ENCODE data around the gene RAP1B. TPM values are rescaled to one million over a fixed set of nuclear protein-coding genes. Genes with fewer than 3 reads are reported as not detected.
"Not testable (repeated sequence)": the region's sequence is repeated elsewhere in the genome, so short reads cannot be mapped to it uniquely, and the experiment has no call there.

The RAP1B gene
- total RNA-seq, 2 donors from 2014 or later = 82.2 to 91.3 TPM

DNA sequence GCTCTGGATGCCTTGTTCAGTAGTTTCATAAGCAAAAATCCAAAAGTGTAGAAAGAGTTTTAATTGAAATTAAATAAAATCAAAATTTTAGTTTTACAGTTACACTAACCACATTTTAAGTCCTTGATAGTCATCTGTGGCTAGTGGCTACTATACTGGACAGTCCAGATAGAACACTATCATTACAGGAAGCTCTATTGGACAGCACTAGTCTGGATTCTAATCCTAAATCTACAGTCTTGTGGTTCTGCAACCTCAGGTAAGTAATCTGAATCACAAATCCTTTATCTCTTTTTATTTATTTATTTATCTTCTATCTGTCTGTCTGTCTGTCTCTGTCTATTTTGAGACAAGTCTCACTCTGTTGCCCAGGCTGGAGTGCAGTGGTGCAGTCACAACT is 18.0 kb downstream of the RAP1B start:
- DNase-seq (no peak), ATAC-seq (no peak)
- intact Hi-C loops (cut with DNase I) = no loop called here

DNA sequence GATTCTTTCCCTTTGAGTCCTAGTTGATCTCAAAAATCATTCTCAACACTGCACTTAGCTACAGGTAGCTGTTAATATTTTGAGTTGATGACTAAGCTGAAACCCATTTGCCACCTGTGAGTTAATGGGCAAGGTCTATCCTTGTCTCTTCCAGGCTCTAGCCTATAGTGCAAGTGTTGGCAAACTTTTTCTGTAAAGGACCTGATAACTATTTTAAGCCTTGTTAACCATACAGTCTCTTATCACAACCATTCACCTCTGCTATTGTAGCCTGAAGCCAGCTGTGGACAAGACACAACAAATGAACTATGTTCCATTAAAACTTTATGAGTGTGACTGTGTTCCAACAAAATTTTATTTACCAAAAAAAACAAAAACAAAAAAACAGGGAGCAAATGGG is 19.4 kb downstream of the RAP1B start:
- ATAC-seq = peak in 1 of 2 donors; percentile 36
- intact Hi-C loops (cut with DNase I) = no loop called here
- DNase-seq = no peak

DNA sequence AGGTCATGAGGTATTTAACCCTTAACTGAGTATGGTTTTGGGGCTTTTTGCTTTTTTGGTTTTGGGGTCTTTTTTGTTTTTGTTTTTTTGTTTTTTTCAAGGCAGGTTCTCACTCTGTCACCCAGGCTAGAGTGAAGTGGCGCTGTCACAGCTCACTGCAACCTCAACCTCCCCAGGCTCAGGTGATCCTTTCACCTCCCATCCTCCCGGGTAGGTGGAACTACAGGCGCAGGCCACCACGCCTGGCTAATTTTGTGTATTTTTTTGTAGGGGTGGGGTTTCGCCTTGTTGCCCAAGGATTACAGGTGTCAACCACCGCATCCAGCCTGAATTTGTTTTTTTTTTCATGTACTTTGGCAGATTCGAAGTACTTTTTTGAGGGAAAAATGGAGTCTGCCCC is 19.9 kb downstream of the RAP1B start:
- intact Hi-C loops (cut with DNase I) = no loop called here
- ATAC-seq (no peak), DNase-seq (no peak)

DNA sequence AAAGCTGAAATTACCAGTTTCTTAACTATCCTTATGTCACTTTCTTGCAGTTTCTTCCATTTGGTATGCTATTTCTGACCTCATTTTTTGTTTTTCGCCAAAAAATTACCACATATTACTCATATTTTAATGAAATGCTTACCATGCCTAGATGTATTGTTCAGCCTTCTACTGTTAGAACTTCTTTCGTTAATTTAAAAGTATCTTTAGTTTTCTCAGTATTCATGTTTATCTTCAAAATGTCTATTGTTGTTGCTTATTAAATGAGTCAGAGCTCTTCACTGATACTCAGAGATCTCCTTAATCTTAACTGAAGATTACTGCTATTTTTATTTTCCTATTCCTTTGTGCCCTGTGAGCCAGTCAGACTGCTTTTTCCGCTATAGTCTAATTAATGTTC is 20.5 kb downstream of the RAP1B start:
- DNase-seq (no peak), ATAC-seq (no peak)
- intact Hi-C loops (cut with DNase I) = no loop called here

DNA sequence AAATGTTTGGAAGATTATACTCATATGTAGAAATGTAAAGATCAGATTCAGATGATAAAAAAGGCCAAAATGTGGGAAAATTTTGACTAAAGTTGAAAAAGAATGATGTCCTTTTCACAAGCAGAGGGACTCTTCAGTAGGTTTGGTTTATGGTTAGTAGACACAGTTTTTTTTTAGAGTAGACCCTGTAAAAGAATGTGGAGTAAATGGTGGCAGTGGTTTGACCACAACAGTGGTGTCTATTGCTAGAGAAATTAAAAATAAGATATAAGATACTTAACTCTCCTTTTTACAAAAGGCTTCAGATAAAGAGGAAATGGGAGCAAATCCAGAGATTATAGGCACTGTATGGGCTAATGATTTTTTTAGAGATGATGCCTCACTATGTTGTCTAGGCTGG is 21.8 kb downstream of the RAP1B start:
- intact Hi-C loops (cut with DNase I) = no loop called here

DNA sequence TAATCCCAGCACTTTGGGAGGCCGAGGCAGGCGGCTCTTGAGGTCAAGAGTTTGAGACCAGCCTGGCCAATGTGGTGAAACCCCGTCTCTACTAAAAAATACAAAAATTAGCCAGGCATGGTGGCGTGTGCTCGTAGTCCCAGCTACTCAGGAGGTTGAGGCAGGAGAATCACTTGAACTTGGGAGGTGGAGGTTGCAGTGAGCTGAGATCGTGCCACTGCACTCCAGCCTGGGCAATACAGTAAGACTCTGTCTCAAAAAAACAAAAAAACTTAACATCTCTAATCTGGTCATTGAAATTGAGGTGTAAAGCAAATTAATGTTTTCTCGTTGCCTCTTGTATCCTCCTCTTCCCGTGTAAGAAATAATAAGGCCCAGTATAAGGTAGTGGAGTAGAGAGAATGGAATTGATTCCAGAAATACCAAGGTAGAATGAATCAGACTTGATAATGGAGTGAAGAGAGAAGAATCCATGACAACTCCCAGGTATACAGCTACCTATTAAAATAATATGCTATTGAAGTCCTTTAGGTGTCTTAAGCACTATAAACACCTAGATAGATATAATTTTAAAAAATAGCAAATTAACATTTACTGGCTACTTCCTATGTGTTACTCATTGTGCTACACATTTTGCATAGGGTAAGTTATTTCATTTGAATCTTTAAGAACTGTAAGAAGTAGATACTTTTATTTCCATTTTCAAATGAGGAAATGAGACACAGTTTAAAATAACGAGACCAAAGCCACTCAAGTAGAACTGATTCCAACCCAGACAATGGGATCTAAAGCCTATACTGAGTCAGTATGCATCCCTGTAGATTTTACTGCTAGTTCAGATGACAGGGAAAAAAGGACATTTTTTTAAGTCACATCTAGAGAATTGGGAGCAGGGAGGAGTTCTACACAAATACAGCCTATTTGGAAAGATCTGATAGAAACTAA is 23.2 kb downstream of the RAP1B start:
- ATAC-seq (no peak), DNase-seq (no peak)
- intact Hi-C loops (cut with DNase I) = no loop called here

More for the DNA sequence above, 21.8 kb downstream of the RAP1B start:
- no peak for ATAC-seq
- no peak for DNase-seq

GRCh38 chr12:68636268-68636667 is 25.6 kb downstream of the RAP1B start:
- intact Hi-C loops (cut with DNase I) = no loop called here
- DNase-seq (no peak), ATAC-seq (peak in 1 of 2 donors; percentile 59)

- ATAC-seq; DNase-seq; intact Hi-C loops (cut with DNase I): not testable (repeated sequence)
These were observed 26.7 kb downstream of the RAP1B start for GRCh38 chr12:68637439-68637838.

DNA sequence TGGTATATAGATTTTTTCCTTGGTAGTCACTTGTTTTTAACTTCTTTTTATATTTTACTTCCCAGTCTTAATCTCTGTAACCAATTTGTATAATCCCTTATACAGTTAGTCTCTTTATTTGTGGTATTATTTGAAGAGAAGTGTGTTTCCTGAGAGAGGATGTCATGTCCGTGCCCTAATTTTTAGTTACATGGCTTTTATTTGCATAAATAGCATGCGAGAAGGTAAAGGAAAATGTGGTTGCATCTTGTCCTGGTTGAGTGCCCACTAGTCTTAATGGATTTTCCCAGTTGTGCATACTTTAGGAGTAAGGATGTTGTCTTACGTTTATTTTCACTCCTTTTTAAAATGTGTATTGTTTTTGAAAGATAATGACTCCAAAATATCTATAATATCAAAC is 27.5 kb downstream of the RAP1B start:
- DNase-seq = no peak
- ATAC-seq = no peak
- intact Hi-C loops (cut with DNase I) = no loop called here

DNA sequence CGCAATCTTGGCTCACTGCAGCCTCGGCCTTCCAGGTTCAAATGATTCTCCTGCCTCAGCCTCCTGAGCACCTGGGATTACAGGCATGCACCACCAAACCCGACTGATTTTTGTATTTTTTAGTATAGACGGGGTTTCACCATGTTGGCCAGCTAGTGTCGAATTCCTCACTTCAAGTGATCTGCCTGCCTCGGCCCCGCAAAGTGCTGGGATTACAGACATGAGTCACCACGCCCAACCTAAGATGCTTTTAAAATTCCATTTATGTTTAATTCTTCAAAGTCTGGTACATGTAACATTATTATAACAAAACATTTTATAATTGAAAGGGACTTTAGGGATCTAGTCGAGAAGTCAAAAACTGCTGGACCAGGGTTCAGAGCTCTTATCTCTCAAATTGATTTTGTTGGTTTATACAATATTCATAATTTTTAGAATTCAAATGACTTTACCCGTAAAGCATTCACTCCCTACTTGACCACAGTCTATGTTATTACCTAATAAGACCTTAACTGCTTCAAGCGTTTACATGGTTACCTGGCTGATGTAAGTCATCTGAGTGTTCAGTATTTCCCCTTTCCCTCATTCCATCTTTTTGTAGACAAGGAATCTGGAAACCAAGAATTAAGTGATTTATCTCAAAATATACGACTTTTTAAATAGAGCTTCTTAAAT is 28.2 kb downstream of the RAP1B start:
- intact Hi-C loops (cut with DNase I) = no loop called here
- ATAC-seq (no peak), DNase-seq (no peak)

GRCh38 chr12:68639396-68639767 is 28.7 kb downstream of the RAP1B start:
- ATAC-seq = no peak
- intact Hi-C loops (cut with DNase I) = no loop called here
- DNase-seq = no peak

- intact Hi-C loops (cut with DNase I) = no loop called here
- no peak for DNase-seq
- no peak for ATAC-seq
These were observed 30.4 kb downstream of the RAP1B start for GRCh38 chr12:68641138-68641537.

- intact Hi-C loops (cut with DNase I) = no loop called here
- DNase-seq (no peak), ATAC-seq (no peak)
These were observed 35.8 kb downstream of the RAP1B start for GRCh38 chr12:68646484-68646883.

GRCh38 chr12:68647507-68647906 is 36.8 kb downstream of the RAP1B start:
- DNase-seq (no peak), ATAC-seq (no peak)

DNA sequence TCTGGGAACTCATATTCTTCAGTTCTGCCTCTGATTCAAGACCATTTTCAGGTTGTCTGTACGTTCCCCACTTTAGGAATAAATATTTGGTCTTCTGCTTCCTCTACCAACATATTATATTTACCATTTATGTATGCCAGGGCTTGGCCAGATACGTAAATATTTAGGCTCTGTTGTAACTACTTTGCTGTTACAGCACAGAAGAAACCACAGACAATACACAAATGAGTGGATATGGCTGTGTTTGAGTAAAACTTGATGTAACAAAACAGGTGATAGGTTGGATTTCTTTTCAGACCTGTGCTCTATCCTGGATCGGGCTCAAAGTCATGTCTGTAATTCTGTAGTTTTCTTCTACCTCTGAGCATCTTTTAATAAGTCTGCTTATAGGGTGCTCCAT is 37.5 kb downstream of the RAP1B start:
- intact Hi-C loops (cut with DNase I) = no loop called here
- ATAC-seq = no peak
- DNase-seq = no peak

More at GRCh38 chr12:68647507-68647906, 36.8 kb downstream of the RAP1B start:
- intact Hi-C loops (cut with DNase I) = no loop called here

- ATAC-seq (peak; percentile 44 to 90), DNase-seq (no peak)
- intact Hi-C loops (cut with DNase I) = no loop called here
These were observed 54.4 kb downstream of the RAP1B start for GRCh38 chr12:68665016-68665569.

DNA sequence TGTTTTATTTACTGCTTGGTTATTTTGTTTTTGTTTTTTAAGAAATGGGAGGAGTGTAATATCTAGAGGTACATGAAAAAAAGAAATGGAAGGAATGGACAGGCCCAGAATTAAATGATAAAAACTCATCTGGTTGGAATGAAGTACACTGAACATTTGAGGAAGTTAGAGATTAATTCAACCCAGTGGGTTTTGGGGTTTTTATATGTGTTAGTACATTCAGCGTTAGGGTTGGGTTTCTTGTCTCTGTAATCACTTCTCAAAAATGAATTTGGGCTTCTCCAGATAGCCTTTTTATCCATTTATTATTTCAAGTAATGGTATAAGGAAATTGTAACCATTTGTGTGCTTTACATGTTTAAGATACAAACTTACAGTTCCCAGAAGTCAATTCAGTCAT is 56.6 kb downstream of the RAP1B start:
- intact Hi-C loops (cut with DNase I) = no loop called here
- DNase-seq = no peak
- no peak for ATAC-seq

- no peak for DNase-seq
- intact Hi-C loops (cut with DNase I) = no loop called here
- ATAC-seq = no peak
These were observed 57.2 kb downstream of the RAP1B start for GRCh38 chr12:68667896-68668295.

- ATAC-seq (no peak), DNase-seq (no peak)
- intact Hi-C loops (cut with DNase I) = no loop called here
These were observed 60.5 kb downstream of the RAP1B start for GRCh38 chr12:68671179-68671578.

DNA sequence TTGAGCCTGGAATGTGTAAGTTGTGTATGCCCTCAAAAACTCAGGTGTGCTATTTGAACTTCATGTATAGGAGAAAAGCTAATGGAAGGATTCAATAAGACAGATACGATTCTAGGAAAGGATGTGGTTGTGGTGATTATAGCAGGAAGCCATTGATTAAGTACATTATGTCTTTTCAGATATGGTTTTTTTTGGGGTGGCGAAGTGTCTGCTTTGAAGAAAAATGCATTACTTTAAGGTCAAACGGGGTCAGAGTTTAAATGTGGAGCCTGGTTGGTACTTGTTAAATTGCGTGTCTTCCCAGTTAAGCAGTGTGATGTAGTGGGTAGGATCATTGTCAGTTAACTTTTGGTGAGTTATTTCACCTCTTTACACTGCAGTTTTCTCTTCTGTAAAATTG is 63.1 kb downstream of the RAP1B start:
- intact Hi-C loops (cut with DNase I) = no loop called here
- no peak for ATAC-seq
- DNase-seq = no peak

All from left cardiac atrium (tissue), 4 donors.